GM21528 (cell line): ENCODE results near the gene ZFYVE27.

Experiments used
- ATAC-seq: cut with Tn5 transposase; IDR thresholded peaks from one replicate; pipeline ENCODE4 v1.9.1; 2021; ENCODE audit warnings: mild to moderate bottlenecking, moderate library complexity; ENCODE audit not compliant: unreplicated experiment, low FRiP score

The ZFYVE27 gene

GRCh38 chr10:97785731-97786130 lies 48.8 kb downstream of the ZFYVE27 start:
- ATAC-seq, result no peak

GRCh38 chr10:97788552-97789442 lies 51.9 kb downstream of the ZFYVE27 start:
- ATAC-seq, result no peak

GRCh38 chr10:97789770-97790397 lies 53.0 kb downstream of the ZFYVE27 start:
- ATAC-seq, result no peak

DNA sequence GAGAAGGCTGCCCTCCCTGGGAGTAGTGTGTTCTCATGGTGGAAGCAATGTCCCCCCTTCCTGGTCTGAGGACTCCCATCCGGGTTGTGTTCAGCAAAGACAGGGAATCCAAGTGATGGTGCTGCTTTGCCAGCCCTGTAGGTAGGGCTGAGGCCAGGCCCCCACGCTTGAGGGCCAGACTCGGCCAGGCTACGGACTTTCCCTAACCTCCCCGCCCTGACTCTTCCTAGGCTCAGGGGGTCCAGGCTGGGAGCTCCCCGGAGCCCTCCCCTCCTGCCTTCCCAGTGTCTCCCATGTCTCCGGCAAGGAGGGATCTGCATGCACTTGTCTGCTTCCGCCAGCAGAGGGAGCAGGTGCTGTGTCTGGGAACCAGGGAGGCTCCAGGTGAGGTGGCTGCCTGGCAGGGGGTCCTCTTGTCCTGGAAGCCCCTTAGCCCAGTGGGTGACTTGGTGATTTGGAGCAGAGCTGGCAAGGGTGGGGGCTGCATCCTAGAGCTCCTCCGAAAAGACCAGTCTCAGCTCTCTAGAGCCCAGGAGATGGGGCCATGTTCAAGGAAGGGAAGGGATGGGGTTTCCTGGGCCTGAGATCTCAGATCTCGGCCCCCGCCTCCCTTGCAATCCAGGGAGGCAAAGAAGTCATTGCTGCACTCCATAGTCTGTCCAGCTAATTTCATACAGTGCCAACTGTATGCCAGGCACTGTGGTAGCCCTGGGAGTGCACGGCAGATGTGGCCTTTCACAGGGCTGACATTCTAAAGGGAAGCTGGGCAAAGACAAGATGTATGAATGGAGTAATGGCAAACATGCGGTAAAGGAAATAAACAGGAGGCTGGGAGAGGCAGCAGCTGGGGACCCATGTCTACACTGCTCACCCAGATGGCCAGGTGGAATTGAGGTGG lies 55.1 kb downstream of the ZFYVE27 start:
- ATAC-seq, result no peak

DNA sequence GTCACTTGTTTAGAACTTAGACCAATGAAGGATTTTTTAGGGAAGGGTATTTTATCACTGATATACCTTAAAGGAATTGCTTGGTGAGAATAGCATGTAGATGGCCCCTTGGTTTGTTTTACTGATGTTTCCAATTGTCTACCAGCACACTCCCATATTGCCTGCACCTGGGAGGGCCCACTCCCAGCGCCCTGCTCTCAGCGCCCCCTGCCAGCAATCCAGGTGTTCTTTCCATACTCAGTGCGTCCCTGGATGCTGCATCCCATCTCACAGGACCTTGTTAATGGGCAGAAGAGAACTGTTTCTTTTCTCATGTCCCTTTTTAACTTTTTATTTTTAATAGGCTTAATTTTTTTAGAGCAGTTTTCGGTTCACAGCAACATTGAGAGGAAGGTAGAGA lies 59.0 kb downstream of the ZFYVE27 start:
- ATAC-seq, result no peak

DNA sequence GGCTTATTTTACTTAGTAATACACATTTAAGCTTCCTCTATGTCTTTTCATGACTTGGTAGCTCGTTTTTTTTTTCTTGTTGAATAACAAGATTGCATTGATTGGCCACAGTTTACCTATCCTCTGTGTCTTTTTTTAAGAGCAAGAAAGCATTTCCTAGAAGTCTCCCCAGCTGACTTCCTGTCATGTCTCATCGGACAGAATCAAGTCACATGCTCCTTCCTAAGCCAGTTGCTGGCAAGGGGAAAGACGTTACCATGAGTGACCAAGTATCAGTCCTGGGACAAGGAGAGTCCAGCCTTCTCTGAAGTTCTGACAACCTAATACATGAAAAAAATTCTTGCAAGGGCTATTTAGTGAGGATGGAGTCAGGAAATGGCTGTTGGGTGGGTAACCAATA lies 59.7 kb downstream of the ZFYVE27 start:
- no peak for ATAC-seq

GRCh38 chr10:97798958-97799610 lies 62.2 kb downstream of the ZFYVE27 start:
- ATAC-seq, result no peak

GRCh38 chr10:97800474-97800873 lies 63.5 kb downstream of the ZFYVE27 start:
- ATAC-seq, result no peak

DNA sequence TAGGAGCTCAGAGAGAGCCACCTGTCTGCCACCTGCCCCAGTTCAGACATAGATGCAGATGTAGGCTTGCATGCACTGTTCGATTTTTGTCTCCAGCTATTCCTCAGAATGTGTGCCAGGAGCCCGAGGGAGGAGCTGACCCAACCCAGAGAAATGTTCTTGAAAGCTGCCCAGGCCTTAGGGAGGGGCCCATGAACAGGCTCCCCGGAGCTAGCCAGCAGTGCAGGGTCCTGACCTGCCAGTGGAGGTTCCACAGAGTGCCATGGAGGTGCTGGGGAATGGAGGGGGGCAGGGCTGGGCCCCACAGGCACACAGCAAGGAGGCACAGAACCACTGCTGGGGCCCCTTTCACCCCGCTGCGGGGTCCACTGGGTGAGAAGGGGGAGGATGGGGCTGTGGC lies 64.5 kb downstream of the ZFYVE27 start:
- ATAC-seq, result no peak

DNA sequence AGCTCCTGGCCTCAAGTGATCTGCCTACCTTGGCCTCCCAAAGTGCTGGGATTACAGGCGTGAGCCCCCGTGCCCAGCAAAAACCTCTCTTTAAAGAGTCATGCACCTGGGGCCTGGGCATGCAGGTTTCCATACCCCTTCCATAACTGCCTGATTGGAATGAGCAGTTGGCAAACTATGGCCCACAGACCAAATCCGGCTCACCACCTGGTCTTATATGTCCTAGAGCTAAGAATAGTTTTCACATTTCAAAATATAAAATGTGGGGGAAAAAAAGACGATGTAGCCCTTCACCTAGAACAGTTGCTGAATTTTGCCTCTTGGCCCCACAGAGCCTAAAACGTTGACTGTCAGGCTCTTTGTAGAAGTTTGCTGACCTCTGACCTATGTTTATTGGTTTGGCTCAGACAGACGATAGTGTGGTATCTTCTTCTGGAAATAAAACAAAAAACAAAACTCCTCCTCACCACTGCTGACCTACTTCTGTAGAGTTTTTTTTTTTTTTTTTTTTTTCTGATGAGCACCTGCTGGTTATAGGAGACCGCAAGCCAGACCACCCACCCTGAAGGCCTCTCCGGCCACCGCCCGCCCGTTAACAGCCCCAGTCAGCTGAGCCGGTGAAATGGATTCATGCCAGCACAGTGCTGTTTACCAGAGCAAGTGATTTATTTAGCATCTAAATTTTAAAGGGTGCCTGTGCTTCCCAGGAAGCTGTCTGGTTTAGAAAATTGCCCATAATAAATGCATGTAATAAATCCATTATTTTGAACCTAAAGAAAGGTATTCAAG lies 68.4 kb downstream of the ZFYVE27 start:
- no peak for ATAC-seq

DNA sequence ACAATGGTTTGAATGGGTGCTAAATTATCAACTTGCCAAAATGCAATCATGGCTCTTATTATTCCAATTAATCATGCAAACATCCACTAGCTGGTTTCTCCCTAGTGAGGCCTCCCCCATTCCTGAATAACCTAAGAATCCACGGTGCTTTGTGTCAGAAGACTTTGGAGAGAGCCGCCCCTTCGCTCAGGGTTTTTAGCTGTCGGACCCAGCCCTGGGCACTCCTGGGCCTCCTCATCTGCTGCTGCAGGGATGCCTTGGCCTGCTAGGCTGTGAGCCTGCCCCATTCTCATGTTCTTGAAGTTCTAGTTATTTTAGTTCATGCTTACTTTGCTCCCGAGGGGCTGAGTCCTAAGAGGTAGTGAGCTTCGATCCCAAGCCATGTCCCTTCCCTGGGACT lies 69.0 kb downstream of the ZFYVE27 start:
- no peak for ATAC-seq

GRCh38 chr10:97810446-97810845 lies 73.5 kb downstream of the ZFYVE27 start:
- no peak for ATAC-seq
